ENCODE measurements around the gene WFIKKN2. TPM values are rescaled to one million over a fixed set of nuclear protein-coding genes. Genes with fewer than 3 reads are reported as not detected.

WFIKKN2 gene
- total and polyA plus RNA-seq, 2 of the 13 experiments (the other 11 are each of a cell fraction or from before 2014, with no cell fraction given): not detected

DNA sequence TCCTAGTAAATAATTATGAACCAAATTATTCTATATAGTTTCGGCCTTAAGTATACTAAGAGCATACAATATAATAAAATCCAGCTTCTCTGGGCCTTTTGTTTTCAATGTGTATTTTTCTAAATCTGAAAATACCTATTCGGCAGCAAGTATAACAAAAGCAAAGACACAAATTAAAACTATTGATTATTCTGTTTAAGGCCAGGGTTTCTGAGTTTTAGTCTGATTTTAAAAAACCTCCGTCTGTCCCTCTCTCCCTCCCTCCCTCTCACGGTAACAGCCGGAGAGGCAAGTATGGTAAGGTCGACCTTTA lies 29.3 kb downstream of the WFIKKN2 start (continued):
- TF ChIP-seq, protein P1, sequence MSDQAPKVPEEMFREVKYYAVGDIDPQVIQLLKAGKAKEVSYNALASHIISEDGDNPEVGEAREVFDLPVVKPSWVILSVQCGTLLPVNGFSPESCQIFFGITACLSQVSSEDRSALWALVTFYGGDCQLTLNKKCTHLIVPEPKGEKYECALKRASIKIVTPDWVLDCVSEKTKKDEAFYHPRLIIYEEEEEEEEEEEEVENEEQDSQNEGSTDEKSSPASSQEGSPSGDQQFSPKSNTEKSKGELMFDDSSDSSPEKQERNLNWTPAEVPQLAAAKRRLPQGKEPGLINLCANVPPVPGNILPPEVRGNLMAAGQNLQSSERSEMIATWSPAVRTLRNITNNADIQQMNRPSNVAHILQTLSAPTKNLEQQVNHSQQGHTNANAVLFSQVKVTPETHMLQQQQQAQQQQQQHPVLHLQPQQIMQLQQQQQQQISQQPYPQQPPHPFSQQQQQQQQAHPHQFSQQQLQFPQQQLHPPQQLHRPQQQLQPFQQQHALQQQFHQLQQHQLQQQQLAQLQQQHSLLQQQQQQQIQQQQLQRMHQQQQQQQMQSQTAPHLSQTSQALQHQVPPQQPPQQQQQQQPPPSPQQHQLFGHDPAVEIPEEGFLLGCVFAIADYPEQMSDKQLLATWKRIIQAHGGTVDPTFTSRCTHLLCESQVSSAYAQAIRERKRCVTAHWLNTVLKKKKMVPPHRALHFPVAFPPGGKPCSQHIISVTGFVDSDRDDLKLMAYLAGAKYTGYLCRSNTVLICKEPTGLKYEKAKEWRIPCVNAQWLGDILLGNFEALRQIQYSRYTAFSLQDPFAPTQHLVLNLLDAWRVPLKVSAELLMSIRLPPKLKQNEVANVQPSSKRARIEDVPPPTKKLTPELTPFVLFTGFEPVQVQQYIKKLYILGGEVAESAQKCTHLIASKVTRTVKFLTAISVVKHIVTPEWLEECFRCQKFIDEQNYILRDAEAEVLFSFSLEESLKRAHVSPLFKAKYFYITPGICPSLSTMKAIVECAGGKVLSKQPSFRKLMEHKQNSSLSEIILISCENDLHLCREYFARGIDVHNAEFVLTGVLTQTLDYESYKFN (CRISPR knock-in tag; conservative IDR thresholded peaks at IDR 0.05): 0 out of 2 replicates have a peak, but pooled peaks have one; percentile 63
- no peak for TF ChIP-seq SMAD1 (CRISPR knock-in tag; IDR thresholded peaks at IDR 0.05; ENCODE audit: borderline replicate concordance, low read depth)
- 0 out of 2 replicates have a peak, but pooled peaks have one; percentile 21 for TF ChIP-seq SSRP1 (CRISPR knock-in tag; IDR thresholded peaks at IDR 0.05)
- TF ChIP-seq ZNF10 (CRISPR knock-in tag; IDR thresholded peaks at IDR 0.05; ENCODE audit: borderline replicate concordance, low read depth): no peak
- TF ChIP-seq ZNF430 (CRISPR knock-in tag; IDR thresholded peaks at IDR 0.05): 0 out of 2 replicates have a peak, but pooled peaks have one; percentile 52
- TF ChIP-seq TBL1XR1 (IDR thresholded peaks at IDR 0.05; ENCODE audit: borderline replicate concordance, low read length, partially characterized antibody): no peak
- TF ChIP-seq SMC3 (IDR thresholded peaks at IDR 0.05; ENCODE audit: low read length): peak; percentile 37; the same call in 1 of the 2 replicates
- no peak for TF ChIP-seq ZNF232 (CRISPR knock-in tag; IDR thresholded peaks at IDR 0.05; ENCODE audit: borderline replicate concordance)
- TF ChIP-seq NR2F1 (CRISPR knock-in tag; IDR thresholded peaks at IDR 0.05): 0 out of 4 replicates have a peak, but pooled peaks of 1 of the 2 experiments have one; percentile 12
- TF ChIP-seq, protein P2, sequence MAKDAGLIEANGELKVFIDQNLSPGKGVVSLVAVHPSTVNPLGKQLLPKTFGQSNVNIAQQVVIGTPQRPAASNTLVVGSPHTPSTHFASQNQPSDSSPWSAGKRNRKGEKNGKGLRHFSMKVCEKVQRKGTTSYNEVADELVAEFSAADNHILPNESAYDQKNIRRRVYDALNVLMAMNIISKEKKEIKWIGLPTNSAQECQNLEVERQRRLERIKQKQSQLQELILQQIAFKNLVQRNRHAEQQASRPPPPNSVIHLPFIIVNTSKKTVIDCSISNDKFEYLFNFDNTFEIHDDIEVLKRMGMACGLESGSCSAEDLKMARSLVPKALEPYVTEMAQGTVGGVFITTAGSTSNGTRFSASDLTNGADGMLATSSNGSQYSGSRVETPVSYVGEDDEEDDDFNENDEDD (CRISPR knock-in tag; IDR thresholded peaks at IDR 0.05; ENCODE audit: borderline replicate concordance): no peak
- TF ChIP-seq RAD21 (CRISPR knock-in tag; IDR thresholded peaks at IDR 0.05): no peak
- 0 out of 2 replicates have a peak, but pooled peaks have one; percentile 10 for TF ChIP-seq CEBPG (CRISPR knock-in tag; IDR thresholded peaks at IDR 0.05)
- TF ChIP-seq, protein P3, sequence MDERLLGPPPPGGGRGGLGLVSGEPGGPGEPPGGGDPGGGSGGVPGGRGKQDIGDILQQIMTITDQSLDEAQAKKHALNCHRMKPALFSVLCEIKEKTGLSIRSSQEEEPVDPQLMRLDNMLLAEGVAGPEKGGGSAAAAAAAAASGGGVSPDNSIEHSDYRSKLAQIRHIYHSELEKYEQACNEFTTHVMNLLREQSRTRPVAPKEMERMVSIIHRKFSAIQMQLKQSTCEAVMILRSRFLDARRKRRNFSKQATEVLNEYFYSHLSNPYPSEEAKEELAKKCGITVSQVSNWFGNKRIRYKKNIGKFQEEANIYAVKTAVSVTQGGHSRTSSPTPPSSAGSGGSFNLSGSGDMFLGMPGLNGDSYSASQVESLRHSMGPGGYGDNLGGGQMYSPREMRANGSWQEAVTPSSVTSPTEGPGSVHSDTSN (CRISPR knock-in tag; IDR thresholded peaks at IDR 0.05): no peak
- 0 out of 4 replicates have a peak, but pooled peaks of 1 of the 2 experiments have one; percentile 22 for TF ChIP-seq POLR2A (IDR thresholded peaks at IDR 0.05; ENCODE audit: insufficient read depth in 1 of 2, low read depth in 2 of 2, low read length in 2 of 2)
- TF ChIP-seq TBX3 (IDR thresholded peaks at IDR 0.05; ENCODE audit: borderline replicate concordance): no peak
- TF ChIP-seq ZNF878 (CRISPR knock-in tag; IDR thresholded peaks at IDR 0.05): 0 out of 2 replicates have a peak, but pooled peaks have one; percentile 53
- no peak for TF ChIP-seq ZSCAN12 (CRISPR knock-in tag; IDR thresholded peaks at IDR 0.05)
- no peak for TF ChIP-seq CREB1 (IDR thresholded peaks at IDR 0.05)
- peak; percentile 63 for TF ChIP-seq CREB1 (CRISPR knock-in tag; IDR thresholded peaks at IDR 0.05)
- peak; percentile 51; the same call in 1 of the 2 replicates for TF ChIP-seq SRF (IDR thresholded peaks at IDR 0.05; ENCODE audit: low read depth, low read length)
- no peak for TF ChIP-seq FOXC1 (CRISPR knock-in tag; IDR thresholded peaks at IDR 0.05; ENCODE audit: borderline replicate concordance)
- TF ChIP-seq ZNF670 (CRISPR knock-in tag; IDR thresholded peaks at IDR 0.05; ENCODE audit: borderline replicate concordance): 0 out of 2 replicates have a peak, but pooled peaks have one; percentile 31
